GM12878 (cell line): ENCODE data around the gene OSBPL7. TPM values are rescaled to one million over a fixed set of nuclear protein-coding genes. Genes with fewer than 3 reads are reported as not detected.

Experiments used
- ATAC-seq: fragments of 200-7000 bp; cut with Tn5 transposase; 3 replicates; pipeline ENCODE4 v1.9.1; 2020; ENCODE audit warnings: mild to moderate bottlenecking, moderate library complexity
- BruUV-seq: library from RNA; stranded (reverse); fragments of 400-500 nt; replicated peaks from 2 replicates; lab custom pipeline; 2021; lab: Mats Ljungman, UMichigan
- CTCF ChIA-PET: fragments of 300-600 bp; sonication (Branson Sonifier 250); formaldehyde crosslinking; extraction: SDS; loops from one replicate; lab custom pipeline; 2021; ENCODE audit warnings: inconsistent platforms; lab: Yijun Ruan, JAX
- POLR2A ChIA-PET: fragments of 350-600 bp; formaldehyde crosslinking; extraction: SDS; loops from one replicate; lab custom pipeline; 2021; ENCODE audit warnings: inconsistent platforms; lab: Charles Lee
- RAD21 ChIA-PET: fragments of 300-600 bp; sonication (Branson Sonifier 250); formaldehyde crosslinking; loops from one replicate; lab custom pipeline; 2023; ENCODE audit warnings: antibody characterized with exemption; ENCODE audit not compliant: unreplicated experiment; lab: Charles Lee
- SMC1A ChIA-PET: fragments of 300-600 bp; sonication (Branson Sonifier 250); formaldehyde crosslinking; loops from one replicate; lab custom pipeline; 2023; ENCODE audit not compliant: unreplicated experiment, uncharacterized antibody; lab: Charles Lee
- DNase-seq: peaks from one replicate; pipeline ENCODE4 v3.0.0-alpha.2; 2011; ENCODE audit warnings: low read depth, low spot score
- FAIRE-seq: peaks from 3 replicates; lab custom pipeline; 2011; peaks lifted over from hg19 to GRCh38; lab: Jason Lieb, UNC
- H2AFZ ChIP-seq: 2 replicates; pipeline ENCODE4 v1.6.0; 2011; ENCODE audit warnings: low read depth, low read length, control low read depth; ENCODE audit not compliant: control insufficient read depth
- H3K27ac ChIP-seq: 2 replicates; pipeline ENCODE4 v1.5.1; 2011; ENCODE audit warnings: control low read depth; ENCODE audit not compliant: control insufficient read depth, insufficient read depth
- H3K27me3 ChIP-seq, 2 experiments: replicated peaks in 1 of 2; 2 replicates each; pipeline versions ENCODE4 v1.6.0 to v1.6.1; 2011; ENCODE audit warnings: low read length in 1 of 2; ENCODE audit not compliant: control insufficient read depth in 2 of 2, insufficient read depth in 2 of 2
- H3K36me3 ChIP-seq, 2 experiments: 2 replicates each; pipeline ENCODE4 v1.5.1; 2011; ENCODE audit warnings: low read length in 1 of 2; ENCODE audit not compliant: control insufficient read depth in 2 of 2, insufficient read depth in 2 of 2
- H3K4me1 ChIP-seq: 2 replicates; pipeline ENCODE4 v1.6.1; 2011; ENCODE audit warnings: mild to moderate bottlenecking, low read length, moderate library complexity, mixed read lengths; ENCODE audit not compliant: control insufficient read depth, insufficient read depth
- H3K4me2 ChIP-seq: 2 replicates; pipeline ENCODE4 v1.6.0; 2011; ENCODE audit warnings: control low read depth; ENCODE audit not compliant: control insufficient read depth, insufficient read depth
- H3K4me3 ChIP-seq: fragments of 200-600 bp; sonication (generic); 2 replicates; pipeline ENCODE4 v1.5.1; 2016
- H3K79me2 ChIP-seq: 2 replicates; pipeline ENCODE4 v1.6.0; 2011; ENCODE audit warnings: low read length; ENCODE audit not compliant: control insufficient read depth, insufficient read depth
- H3K9ac ChIP-seq: 2 replicates; pipeline ENCODE4 v1.8.0; 2011; ENCODE audit warnings: low read length, control low read depth, mixed read lengths; ENCODE audit not compliant: control insufficient read depth, insufficient read depth
- H3K9me3 ChIP-seq: replicated peaks from 3 replicates; pipeline ENCODE4 v1.5.1; 2011; ENCODE audit warnings: mild to moderate bottlenecking, low read length; ENCODE audit not compliant: control insufficient read depth, insufficient read depth
- H4K20me1 ChIP-seq: 2 replicates; pipeline ENCODE4 v1.6.0; 2011; ENCODE audit not compliant: control insufficient read depth, insufficient read depth
- ASH2L ChIP-seq: fragments of 300-600, 200-600 bp; sonication (generic); IDR thresholded peaks from 2 replicates; pipeline ENCODE4 v1.6.1; 2017; ENCODE audit warnings: low read depth, mild to moderate bottlenecking, borderline replicate concordance
- CBX5 ChIP-seq: sonication (generic); IDR thresholded peaks from 2 replicates; pipeline ENCODE4 v1.6.1; 2016; ENCODE audit warnings: low read depth, moderate library complexity, mild to moderate bottlenecking, inconsistent platforms
- CHD4 ChIP-seq: fragments of 200-600 bp; sonication (generic); IDR thresholded peaks from 2 replicates; pipeline ENCODE4 v1.6.1; 2016; ENCODE audit warnings: mild to moderate bottlenecking
- FOS ChIP-seq: IDR thresholded peaks from 3 replicates; pipeline ENCODE4 v1.6.1; 2011; ENCODE audit warnings: borderline replicate concordance; ENCODE audit not compliant: insufficient read length; ENCODE audit errors: extremely low read depth
- HDGF ChIP-seq: fragments of 450-650 bp; IDR thresholded peaks from 2 replicates; pipeline ENCODE4 v1.6.1; 2016; ENCODE audit warnings: antibody characterized with exemption
- LARP7 ChIP-seq: fragments of 450-650 bp; IDR thresholded peaks from 2 replicates; pipeline ENCODE4 v1.6.1; 2017; ENCODE audit warnings: mild to moderate bottlenecking
- MEF2A ChIP-seq: IDR thresholded peaks from 2 replicates; pipeline ENCODE4 v1.6.1; 2011; ENCODE audit warnings: low read depth, mild to moderate bottlenecking, low read length, moderate library complexity; ENCODE audit not compliant: insufficient read depth
- NR2C1 ChIP-seq: fragments of 450-650 bp; IDR thresholded peaks from 2 replicates; pipeline ENCODE4 v1.6.1; 2017; ENCODE audit warnings: antibody characterized with exemption, mild to moderate bottlenecking, moderate library complexity
- SMAD5 ChIP-seq: IDR thresholded peaks from 2 replicates; pipeline ENCODE4 v1.6.1; 2016; ENCODE audit warnings: antibody characterized with exemption, low read depth
- SP1 ChIP-seq: IDR thresholded peaks from one replicate; pipeline ENCODE4 v1.6.1; 2011; ENCODE audit warnings: low read depth, low read length
- STAT1 ChIP-seq: fragments of 450-650 bp; conservative IDR thresholded peaks from 2 replicates; pipeline ENCODE4 v1.6.1; 2014; ENCODE audit warnings: antibody characterized with exemption, mild to moderate bottlenecking
- SUZ12 ChIP-seq: fragments of 200-600 bp; sonication (generic); IDR thresholded peaks from one replicate; pipeline ENCODE4 v1.6.1; 2018; ENCODE audit warnings: antibody characterized with exemption, mild to moderate bottlenecking; ENCODE audit not compliant: unreplicated experiment
- YY1 ChIP-seq: IDR thresholded peaks from 2 replicates; pipeline ENCODE4 v1.6.1; 2011; ENCODE audit warnings: low read depth, mild to moderate bottlenecking, low read length
- ZBED1 ChIP-seq: IDR thresholded peaks from 2 replicates; pipeline ENCODE4 v1.6.1; 2016; ENCODE audit warnings: borderline replicate concordance
- ZNF207 ChIP-seq: fragments of 450-650 bp; IDR thresholded peaks from 2 replicates; pipeline ENCODE4 v1.6.1; 2014; ENCODE audit warnings: antibody characterized with exemption, mild to moderate bottlenecking, borderline replicate concordance
- WGBS: methylation state at CpG from one replicate; pipeline ENCODE4 v1.1.6; 2016; ENCODE audit warnings: low lambda C conversion rate; ENCODE audit not compliant: insufficient replicate concordance, insufficient coverage; ENCODE audit errors: missing lambda C conversion rate; 5-methylcytosine and 5-hydroxymethylcytosine counted together
- in situ Hi-C: fragments of 300-500 bp; cut with MboI; formaldehyde crosslinking; loops from 9 replicates; pipeline ENCODE4 v1.14.3; 2018; ENCODE audit warnings: mixed read lengths
- intact Hi-C: fragments of 100-400 bp; cut with micrococcal nuclease; formaldehyde crosslinking; loops from one replicate; pipeline ENCODE4 v1.14.2; 2022; ENCODE audit not compliant: unreplicated experiment
- polyA plus RNA-seq, 11 experiments: library from polyadenylated mRNA; depleted of rRNA in 4 of 11; unstranded in 6 of 11; stranded (reverse) in 5 of 11; fragments of >200 nt; fragmentation: Nextera tagmentation in 4 of 11; fragmentation: Illumina TruSeq in 1 of 11; extraction: Ambion mirVana in 4 of 11; extraction: Trizol in 1 of 11; gene quantifications; 1 replicate in 1 of 11; 2 replicates in 10 of 11; pipeline versions ENCODE4 v1.2.1 to v1.2.3, GENCODE V29; 2011 to 2016; ENCODE audit warnings: inconsistent platforms in 2 of 11, missing spikeins in 2 of 11, low read depth in 1 of 11
- total RNA-seq, 4 experiments: library from RNA; depleted of rRNA in 3 of 4; stranded (reverse); fragments of >200 nt in 3 of 4; fragmentation: Illumina TruSeq in 1 of 4; extraction: Trizol in 1 of 4; gene quantifications; 2 replicates each; pipeline versions ENCODE4 v1.2.1 to v1.2.3, GENCODE V29; 2013 to 2021
- TF ChIP-seq, protein P1 (sequence below): IDR thresholded peaks from 2 replicates; pipeline ENCODE4 v1.6.1; 2011; ENCODE audit warnings: low read depth, low read length, improper control_type of control experiment, borderline replicate concordance
- TF ChIP-seq, protein P2 (sequence below): IDR thresholded peaks from 2 replicates; pipeline ENCODE4 v1.6.1; 2012; ENCODE audit warnings: low read depth, low read length, improper control_type of control experiment
- TF ChIP-seq, protein P3 (sequence below): fragments of 450-650 bp; formaldehyde crosslinking; IDR thresholded peaks from 2 replicates; pipeline ENCODE4 v1.4.0; 2020; ENCODE audit warnings: mild to moderate bottlenecking, moderate library complexity

OSBPL7 gene
- total and polyA plus RNA-seq, 10 of the 15 experiments (the other 5 are each of a cell fraction or from before 2014, with no cell fraction given): 0.50 to 16.1 (median 6.7) TPM

DNA sequence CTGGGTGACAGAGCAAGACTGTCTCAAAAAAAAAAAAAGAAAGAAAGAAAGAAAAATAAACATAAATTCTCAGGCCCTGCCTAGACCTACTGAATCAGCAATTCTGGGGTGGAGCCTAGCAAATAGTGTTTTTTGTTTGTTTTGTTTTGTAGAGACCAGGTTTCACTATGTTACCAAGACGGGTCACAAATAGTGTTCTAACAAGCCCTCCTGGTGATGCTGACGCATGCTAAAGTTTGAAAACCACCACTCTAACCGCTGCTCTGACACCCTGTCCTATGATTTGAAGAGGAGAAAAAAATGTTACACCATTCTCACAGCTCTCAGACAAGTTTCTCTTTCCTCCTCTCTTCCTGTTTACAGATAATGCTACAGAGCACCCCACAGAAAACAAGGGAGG is 8.3 kb upstream of the OSBPL7 start:
- ChIA-PET CTCF (interaction anchor here (1.2 to 3.6 kb wide), 5 partner anchors 8 to 60 kb away, joined by 3 to 24 read pairs (median 7); partner anchors contain the start of genes OSBPL7 and SCRN2), POLR2A (interaction anchor here (0.6 kb wide), 1 partner anchor 82 kb away, joined by 4 read pairs; no protein-coding TSS in a partner anchor)

More for the DNA sequence above, 8.3 kb upstream of the OSBPL7 start:
- peak overlapping the region; percentile 32; the same call in 1 of the 2 replicates for H3K9ac ChIP-seq
- RAD21 ChIA-PET: no interaction called here
- H3K27me3 ChIP-seq: no peaks in the 10 kb centered on the region
- peaks cover 9% of the 10 kb centered on the region for H3K4me1 ChIP-seq
- no peak for ATAC-seq
- no peaks in the 10 kb centered on the region for H4K20me1 ChIP-seq
- H3K4me2 ChIP-seq: peak overlapping the region; percentile 82
- H3K9me3 ChIP-seq: no peaks in the 10 kb centered on the region
- H3K79me2 ChIP-seq: peaks cover 17% of the 10 kb centered on the region
- intact Hi-C loops (no loop called here), in situ Hi-C loops (no loop called here)
- peaks cover 6 to 13% of the 10 kb centered on the region in 2 experiments; a peak in 3 of 4 replicates for H3K36me3 ChIP-seq
- H3K4me3 ChIP-seq: peak overlapping the region; percentile 97
- 36% methylated on average over 3 of the region's 3 CpGs for WGBS
- no peak for FAIRE-seq
- no TSS peak for BruUV-seq
- DNase-seq: no peak
- 0 out of 2 replicates have a peak overlapping the region, but pooled peaks have one; percentile 8 for H3K27ac ChIP-seq
- H2AFZ ChIP-seq: no peak overlapping the region
- SMC1A ChIA-PET: interaction anchor here (0.8 kb wide), 1 partner anchor 11 kb away, joined by 3 read pairs; the partner anchor contains the start of gene SCRN2
- no peak for TF ChIP-seq ASH2L
- no peak for TF ChIP-seq LARP7
- no peak for TF ChIP-seq HDGF
- TF ChIP-seq, protein P1, sequence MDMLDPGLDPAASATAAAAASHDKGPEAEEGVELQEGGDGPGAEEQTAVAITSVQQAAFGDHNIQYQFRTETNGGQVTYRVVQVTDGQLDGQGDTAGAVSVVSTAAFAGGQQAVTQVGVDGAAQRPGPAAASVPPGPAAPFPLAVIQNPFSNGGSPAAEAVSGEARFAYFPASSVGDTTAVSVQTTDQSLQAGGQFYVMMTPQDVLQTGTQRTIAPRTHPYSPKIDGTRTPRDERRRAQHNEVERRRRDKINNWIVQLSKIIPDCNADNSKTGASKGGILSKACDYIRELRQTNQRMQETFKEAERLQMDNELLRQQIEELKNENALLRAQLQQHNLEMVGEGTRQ: no peak
- TF ChIP-seq CHD4: no peak
- no peak for TF ChIP-seq STAT1
- TF ChIP-seq, protein P2, sequence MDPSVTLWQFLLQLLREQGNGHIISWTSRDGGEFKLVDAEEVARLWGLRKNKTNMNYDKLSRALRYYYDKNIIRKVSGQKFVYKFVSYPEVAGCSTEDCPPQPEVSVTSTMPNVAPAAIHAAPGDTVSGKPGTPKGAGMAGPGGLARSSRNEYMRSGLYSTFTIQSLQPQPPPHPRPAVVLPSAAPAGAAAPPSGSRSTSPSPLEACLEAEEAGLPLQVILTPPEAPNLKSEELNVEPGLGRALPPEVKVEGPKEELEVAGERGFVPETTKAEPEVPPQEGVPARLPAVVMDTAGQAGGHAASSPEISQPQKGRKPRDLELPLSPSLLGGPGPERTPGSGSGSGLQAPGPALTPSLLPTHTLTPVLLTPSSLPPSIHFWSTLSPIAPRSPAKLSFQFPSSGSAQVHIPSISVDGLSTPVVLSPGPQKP: no peak
- TF ChIP-seq NR2C1: no peak
- no peak for TF ChIP-seq SUZ12
- TF ChIP-seq YY1: no peak
- TF ChIP-seq SMAD5: no peak
- TF ChIP-seq CBX5: no peak
- TF ChIP-seq ZNF207: no peak
- TF ChIP-seq ZBED1: no peak
- TF ChIP-seq SP1: no peak
- no peak for TF ChIP-seq MEF2A
- TF ChIP-seq FOS: no peak
- TF ChIP-seq, protein P3, sequence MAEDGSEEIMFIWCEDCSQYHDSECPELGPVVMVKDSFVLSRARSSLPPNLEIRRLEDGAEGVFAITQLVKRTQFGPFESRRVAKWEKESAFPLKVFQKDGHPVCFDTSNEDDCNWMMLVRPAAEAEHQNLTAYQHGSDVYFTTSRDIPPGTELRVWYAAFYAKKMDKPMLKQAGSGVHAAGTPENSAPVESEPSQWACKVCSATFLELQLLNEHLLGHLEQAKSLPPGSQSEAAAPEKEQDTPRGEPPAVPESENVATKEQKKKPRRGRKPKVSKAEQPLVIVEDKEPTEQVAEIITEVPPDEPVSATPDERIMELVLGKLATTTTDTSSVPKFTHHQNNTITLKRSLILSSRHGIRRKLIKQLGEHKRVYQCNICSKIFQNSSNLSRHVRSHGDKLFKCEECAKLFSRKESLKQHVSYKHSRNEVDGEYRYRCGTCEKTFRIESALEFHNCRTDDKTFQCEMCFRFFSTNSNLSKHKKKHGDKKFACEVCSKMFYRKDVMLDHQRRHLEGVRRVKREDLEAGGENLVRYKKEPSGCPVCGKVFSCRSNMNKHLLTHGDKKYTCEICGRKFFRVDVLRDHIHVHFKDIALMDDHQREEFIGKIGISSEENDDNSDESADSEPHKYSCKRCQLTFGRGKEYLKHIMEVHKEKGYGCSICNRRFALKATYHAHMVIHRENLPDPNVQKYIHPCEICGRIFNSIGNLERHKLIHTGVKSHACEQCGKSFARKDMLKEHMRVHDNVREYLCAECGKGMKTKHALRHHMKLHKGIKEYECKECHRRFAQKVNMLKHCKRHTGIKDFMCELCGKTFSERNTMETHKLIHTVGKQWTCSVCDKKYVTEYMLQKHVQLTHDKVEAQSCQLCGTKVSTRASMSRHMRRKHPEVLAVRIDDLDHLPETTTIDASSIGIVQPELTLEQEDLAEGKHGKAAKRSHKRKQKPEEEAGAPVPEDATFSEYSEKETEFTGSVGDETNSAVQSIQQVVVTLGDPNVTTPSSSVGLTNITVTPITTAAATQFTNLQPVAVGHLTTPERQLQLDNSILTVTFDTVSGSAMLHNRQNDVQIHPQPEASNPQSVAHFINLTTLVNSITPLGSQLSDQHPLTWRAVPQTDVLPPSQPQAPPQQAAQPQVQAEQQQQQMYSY: no peak
- TF ChIP-seq, all 136 proteins: peak for 0
